Measurements from ENCODE around the gene POLR3B. TPM values are rescaled to one million over a fixed set of nuclear protein-coding genes. Genes with fewer than 3 reads are reported as not detected.

POLR3B gene
- total RNA-seq, 2 donors from 2014 or later, result 9.0 to 12.4 TPM

GRCh38 chr12:106342397-106343213 is 14.9 kb upstream of the POLR3B start:
- Mint-ChIP-seq H3K36me3 (ENCODE audit: low read depth) (peaks cover 4% of the 10 kb centered on the region), H3K27ac (no peak overlapping the region), H3K27me3 (ENCODE audit: insufficient read depth) (no peaks in the 10 kb centered on the region), H3K9me3 (no peaks in the 10 kb centered on the region), H3K4me1 (peaks cover 4% of the 10 kb centered on the region), H3K4me3 (no peak overlapping the region)
- no peak overlapping the region for H3K27ac ChIP-seq (ENCODE audit: low read depth, low read length)
- H3K36me3 ChIP-seq (ENCODE audit: control insufficient read depth, insufficient read depth, low read length), result no peaks in the 10 kb centered on the region
- H3K4me3 ChIP-seq (ENCODE audit: low read length), result no peak overlapping the region
- TF ChIP-seq, protein P1, sequence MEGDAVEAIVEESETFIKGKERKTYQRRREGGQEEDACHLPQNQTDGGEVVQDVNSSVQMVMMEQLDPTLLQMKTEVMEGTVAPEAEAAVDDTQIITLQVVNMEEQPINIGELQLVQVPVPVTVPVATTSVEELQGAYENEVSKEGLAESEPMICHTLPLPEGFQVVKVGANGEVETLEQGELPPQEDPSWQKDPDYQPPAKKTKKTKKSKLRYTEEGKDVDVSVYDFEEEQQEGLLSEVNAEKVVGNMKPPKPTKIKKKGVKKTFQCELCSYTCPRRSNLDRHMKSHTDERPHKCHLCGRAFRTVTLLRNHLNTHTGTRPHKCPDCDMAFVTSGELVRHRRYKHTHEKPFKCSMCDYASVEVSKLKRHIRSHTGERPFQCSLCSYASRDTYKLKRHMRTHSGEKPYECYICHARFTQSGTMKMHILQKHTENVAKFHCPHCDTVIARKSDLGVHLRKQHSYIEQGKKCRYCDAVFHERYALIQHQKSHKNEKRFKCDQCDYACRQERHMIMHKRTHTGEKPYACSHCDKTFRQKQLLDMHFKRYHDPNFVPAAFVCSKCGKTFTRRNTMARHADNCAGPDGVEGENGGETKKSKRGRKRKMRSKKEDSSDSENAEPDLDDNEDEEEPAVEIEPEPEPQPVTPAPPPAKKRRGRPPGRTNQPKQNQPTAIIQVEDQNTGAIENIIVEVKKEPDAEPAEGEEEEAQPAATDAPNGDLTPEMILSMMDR (conservative IDR thresholded peaks at IDR 0.05), result no peak
- no peak for DNase-seq
- H3K9ac ChIP-seq (ENCODE audit: extremely low read depth, low read length, poor library complexity, severe bottlenecking), result no peak overlapping the region
- 76 to 81% methylated on average over 7 to 9 of the region's 9 CpGs for WGBS, 2 experiments (ENCODE audit: insufficient coverage in 1 of 2, insufficient read length in 1 of 2)
- H3K9me3 ChIP-seq (ENCODE audit: control insufficient read depth, low read length), result no peaks in the 10 kb centered on the region
- no peaks in the 10 kb centered on the region for H3K27me3 ChIP-seq (ENCODE audit: control insufficient read depth, insufficient read depth, low read length, poor library complexity, severe bottlenecking)
- no peaks in the 10 kb centered on the region for H3K4me1 ChIP-seq (ENCODE audit: control insufficient read depth, insufficient read depth, low read length)

DNA sequence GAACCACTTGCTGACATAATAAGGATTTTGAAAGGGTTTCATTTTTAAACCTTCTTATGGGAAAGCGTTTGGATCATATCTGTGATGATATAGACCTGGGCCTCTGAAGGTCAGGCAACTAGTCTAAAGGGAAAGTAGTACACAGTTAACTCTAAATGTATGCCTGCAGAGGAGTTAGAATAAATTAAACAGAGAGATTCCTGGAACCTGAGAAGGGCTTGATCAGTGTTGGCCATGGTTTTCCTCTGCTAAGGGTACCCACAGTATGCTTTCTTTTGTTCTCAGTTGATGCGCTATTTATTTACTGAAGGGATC is 14.4 kb upstream of the POLR3B start:
- Histone ChIP-seq H3K27ac (ENCODE audit: low read depth, low read length) (no peak overlapping the region), H3K36me3 (ENCODE audit: control insufficient read depth, insufficient read depth, low read length) (no peaks in the 10 kb centered on the region), H3K9me3 (ENCODE audit: control insufficient read depth, low read length) (no peaks in the 10 kb centered on the region), H3K27me3 (ENCODE audit: control insufficient read depth, insufficient read depth, low read length, poor library complexity, severe bottlenecking) (no peaks in the 10 kb centered on the region), H3K9ac (ENCODE audit: extremely low read depth, low read length, poor library complexity, severe bottlenecking) (no peak overlapping the region), H3K4me1 (ENCODE audit: control insufficient read depth, insufficient read depth, low read length) (no peaks in the 10 kb centered on the region), H3K4me3 (ENCODE audit: low read length) (no peak overlapping the region)
- TF ChIP-seq, protein P1 (conservative IDR thresholded peaks at IDR 0.05), result no peak
- Mint-ChIP-seq H3K27ac (no peak overlapping the region), H3K27me3 (ENCODE audit: insufficient read depth) (no peaks in the 10 kb centered on the region), H3K4me1 (peaks cover 4% of the 10 kb centered on the region), H3K4me3 (no peak overlapping the region), H3K36me3 (ENCODE audit: low read depth) (peaks cover 2% of the 10 kb centered on the region), H3K9me3 (no peaks in the 10 kb centered on the region)
- whole genome bisulfite sequencing, 2 experiments (ENCODE audit: insufficient coverage in 1 of 2, insufficient read length in 1 of 2), result 93 to 100% methylated on average over 1 of the region's 2 CpGs
- no peak for DNase-seq

GRCh38 chr12:106344131-106344530 is 13.4 kb upstream of the POLR3B start:
- H3K4me3 Mint-ChIP-seq, result no peak overlapping the region
- Histone ChIP-seq H3K4me3 (ENCODE audit: low read length) (no peak overlapping the region), H3K9ac (ENCODE audit: extremely low read depth, low read length, poor library complexity, severe bottlenecking) (no peak overlapping the region), H3K27ac (ENCODE audit: low read depth, low read length) (no peak overlapping the region), H3K36me3 (ENCODE audit: control insufficient read depth, insufficient read depth, low read length) (no peaks in the 10 kb centered on the region), H3K9me3 (ENCODE audit: control insufficient read depth, low read length) (no peaks in the 10 kb centered on the region), H3K27me3 (ENCODE audit: control insufficient read depth, insufficient read depth, low read length, poor library complexity, severe bottlenecking) (no peaks in the 10 kb centered on the region), H3K4me1 (ENCODE audit: control insufficient read depth, insufficient read depth, low read length) (no peaks in the 10 kb centered on the region)
- 90 to 98% methylated on average over 5 of the region's 5 CpGs for WGBS, 2 experiments (ENCODE audit: insufficient coverage in 1 of 2, insufficient read length in 1 of 2)
- peaks cover 2% of the 10 kb centered on the region for H3K36me3 Mint-ChIP-seq (ENCODE audit: low read depth)
- no peak for DNase-seq
- H3K27me3 Mint-ChIP-seq (ENCODE audit: insufficient read depth), result no peaks in the 10 kb centered on the region
- peaks cover 4% of the 10 kb centered on the region for H3K4me1 Mint-ChIP-seq
- TF ChIP-seq, protein P1 (conservative IDR thresholded peaks at IDR 0.05), result no peak
- H3K27ac Mint-ChIP-seq, result no peak overlapping the region
- no peaks in the 10 kb centered on the region for H3K9me3 Mint-ChIP-seq
